SKM-1 (cell line): ENCODE data around the gene HUS1.
"Not testable (repeated sequence)": the region's sequence is repeated elsewhere in the genome, so short reads cannot be mapped to it uniquely, and the experiment has no call there.

ENCODE experiments used
- DNase-seq: peaks from one replicate; lab custom pipeline; 2025; ENCODE audit not compliant: unreplicated experiment; lab: John Stamatoyannopoulos, UW

HUS1 gene

DNA sequence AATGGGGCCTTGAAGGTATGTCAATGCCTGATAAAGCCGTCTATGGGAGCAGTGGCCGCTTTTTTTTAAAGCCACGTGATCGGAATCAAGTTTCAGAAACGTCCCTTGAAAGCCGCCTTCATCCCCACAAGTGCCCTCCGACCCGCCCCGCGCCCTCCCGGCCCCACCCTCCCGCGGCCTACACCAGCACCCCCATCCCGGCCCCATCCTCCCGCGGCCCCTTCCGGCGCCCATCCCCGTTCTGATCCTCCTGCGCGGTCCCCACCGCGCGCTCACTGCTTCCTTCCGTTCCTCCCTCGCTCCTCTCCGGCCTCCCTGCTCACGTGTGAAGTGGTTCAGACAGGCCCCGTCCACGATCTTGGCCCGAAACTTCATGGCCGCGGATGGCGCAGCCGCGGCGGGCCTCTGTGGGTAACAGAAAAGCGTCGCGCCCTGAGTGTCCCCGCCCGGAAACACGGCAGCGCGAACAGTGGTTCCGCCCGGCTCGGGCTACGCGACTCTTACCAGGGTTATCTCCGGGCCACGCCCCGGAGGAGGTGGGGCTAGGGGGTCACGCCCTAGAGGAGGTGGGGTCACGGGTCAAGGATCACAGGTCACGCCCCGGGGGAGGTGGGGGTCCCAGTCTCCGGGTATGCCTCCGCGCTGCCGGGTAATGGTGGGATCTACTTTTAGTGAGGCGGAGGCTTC lies at the start of gene HUS1:
Gene HUS1 (minus strand): TSS at position 471 of the 687 bp plus-strand sequence. CDS start 96 bp downstream, at position 375.
- DNase-seq = peak; percentile 76

DNA sequence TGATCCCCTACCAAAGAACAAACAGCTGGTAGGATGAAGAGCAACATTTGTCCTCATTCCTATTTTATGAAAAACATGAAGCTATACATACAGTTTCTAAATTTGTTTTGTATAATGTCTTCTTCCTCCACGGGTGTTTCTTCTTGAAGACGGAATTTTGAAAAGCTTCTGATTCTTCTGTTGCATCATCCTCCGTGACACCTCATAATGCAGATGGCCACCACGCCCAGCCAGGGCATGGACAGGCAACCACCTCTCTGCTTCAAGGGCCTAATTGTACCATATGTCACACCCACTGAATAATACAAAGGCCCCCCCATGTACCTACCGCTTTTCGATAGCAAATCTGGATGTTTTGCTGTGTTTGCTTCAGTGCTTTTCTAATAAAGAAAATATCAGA lies 49.5 kb upstream of the HUS1 start, which contains the start of gene SUN3:
Gene SUN3 (minus strand): TSS at position 170 of the 400 bp plus-strand sequence. CDS start 169 bp downstream, at position 1.
- no peak for DNase-seq

DNA sequence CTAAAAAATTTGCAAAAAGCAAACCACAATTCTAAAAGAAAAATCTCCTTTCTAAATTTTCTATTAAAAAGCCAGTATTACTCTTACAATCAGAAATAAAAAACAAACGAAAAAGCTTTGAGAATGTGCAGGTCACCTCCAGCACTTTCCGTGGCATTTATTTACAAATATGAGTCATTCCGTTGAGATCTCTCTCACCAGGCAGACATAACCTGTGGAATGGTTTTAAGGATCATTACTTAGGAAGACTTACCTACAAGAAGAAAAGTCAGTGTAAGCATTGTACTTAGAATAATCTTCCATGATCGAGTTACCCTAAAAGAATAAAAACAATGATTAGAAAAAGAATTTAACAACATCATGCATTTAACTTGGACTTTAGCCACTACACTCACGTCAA lies 46.2 kb upstream of the HUS1 start:
- DNase-seq = no peak

DNA sequence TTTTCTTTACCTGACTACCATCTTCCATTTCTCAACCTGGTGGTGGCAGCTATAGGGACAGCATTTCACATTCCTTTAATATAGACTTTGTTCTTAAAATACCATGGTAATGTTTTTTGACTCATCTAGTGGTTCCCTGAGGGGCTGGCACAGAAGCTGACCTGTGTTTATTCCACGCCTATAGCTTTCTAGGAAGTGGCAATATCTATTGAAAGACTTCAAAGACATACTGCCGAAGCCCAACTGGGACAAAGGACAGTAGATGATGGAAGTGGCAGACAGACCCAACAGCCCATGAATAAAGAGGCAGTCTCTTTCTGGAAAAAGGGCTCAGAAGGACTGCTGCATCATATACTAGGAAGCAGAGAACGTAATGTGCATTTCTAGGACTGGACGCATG lies 38.3 kb upstream of the HUS1 start:
- DNase-seq = no peak

DNA sequence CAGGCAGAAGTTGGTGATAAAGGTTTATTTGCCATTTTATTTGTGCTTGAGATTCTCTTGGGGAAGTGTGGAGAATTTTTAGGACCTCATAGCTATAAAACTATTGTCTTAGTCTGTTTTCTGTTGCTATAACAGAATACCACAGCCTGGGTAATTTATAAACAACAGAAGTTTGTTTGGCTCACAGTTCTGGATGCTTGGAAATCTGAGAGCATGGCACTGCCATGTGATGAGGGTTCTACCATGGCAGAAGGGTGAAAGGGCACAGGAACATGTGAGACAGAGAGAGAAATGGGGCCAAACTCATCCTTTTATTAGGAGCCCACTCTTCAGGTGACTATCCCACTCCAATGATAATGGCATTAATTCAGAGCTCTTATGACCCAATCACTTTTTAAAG lies 37.2 kb upstream of the HUS1 start:
- no peak for DNase-seq

DNA sequence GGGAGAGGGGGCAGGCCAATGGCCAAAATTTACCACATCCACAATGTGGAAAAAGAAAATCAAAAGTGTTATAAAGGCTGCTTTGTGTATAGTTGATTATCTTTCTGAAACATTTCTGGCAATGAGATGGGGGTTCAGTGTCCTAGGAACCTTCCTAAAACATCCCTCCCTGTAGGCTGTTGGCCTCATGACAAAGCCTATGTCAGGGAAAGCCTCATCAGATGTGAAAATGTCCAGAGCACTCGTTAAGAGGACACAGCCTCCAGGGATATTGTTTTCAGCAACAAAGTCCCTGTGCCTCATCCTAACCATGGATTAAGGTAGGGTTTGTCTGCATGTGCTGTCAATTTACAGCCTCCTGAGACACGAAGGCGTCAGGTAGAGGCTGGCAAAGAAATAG lies 32.5 kb upstream of the HUS1 start:
- no peak for DNase-seq

DNA sequence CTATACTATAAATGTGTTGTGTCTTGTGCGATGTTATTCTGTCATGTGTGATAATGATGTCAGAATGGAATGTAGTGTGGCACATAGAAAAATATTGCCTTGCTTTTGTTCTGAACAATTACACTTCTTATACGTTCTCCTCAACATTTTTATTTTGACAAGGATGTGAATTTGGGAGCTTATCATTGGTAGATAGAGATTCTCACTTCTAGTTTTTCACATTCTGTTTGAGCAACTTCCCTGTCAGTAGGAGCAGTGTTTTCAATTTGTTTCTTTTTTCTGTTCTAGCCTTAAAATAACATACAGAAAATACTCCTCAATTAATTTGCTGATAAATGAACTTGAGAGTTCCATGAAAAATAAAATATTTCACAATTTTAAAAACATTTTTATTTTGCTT lies 31.9 kb upstream of the HUS1 start:
- DNase-seq = no peak

DNA sequence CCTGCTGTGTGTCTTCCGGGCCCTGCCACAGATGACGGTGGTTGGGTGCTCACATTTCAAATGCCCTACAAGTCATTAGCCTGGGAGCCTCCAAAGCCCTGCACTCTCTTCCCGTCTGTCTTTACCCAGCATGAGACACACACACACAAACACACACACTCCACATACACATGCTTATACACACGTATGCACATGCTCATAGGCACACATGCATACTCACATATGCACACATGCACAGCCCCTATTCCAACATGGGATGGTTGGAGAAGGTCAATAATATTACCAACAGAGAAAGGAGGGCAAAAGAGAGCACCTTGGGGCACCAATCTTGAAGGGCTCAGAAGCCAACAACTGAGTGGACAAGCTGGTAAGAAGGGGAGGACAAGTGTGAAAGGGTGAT lies 30.5 kb upstream of the HUS1 start:
- no peak for DNase-seq

DNA sequence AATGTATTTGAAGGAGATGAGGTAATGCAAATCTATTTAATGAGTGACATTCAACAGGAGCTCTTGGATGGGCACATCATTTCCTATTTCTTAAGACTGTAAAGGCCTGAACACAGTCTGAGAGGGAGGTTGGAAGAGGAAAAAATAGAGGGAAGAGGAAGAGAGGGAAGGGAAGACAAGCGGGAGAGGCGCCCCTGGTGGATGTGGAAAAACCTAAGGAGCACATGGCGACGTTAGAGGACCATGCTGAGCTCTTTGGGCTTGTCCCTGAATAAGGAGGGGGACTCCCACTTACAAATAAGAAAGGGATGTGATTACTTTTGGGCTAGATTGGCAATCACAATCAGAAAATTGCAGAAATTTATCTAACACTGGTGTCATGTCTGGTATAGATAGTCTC lies 29.8 kb upstream of the HUS1 start:
- no peak for DNase-seq

DNA sequence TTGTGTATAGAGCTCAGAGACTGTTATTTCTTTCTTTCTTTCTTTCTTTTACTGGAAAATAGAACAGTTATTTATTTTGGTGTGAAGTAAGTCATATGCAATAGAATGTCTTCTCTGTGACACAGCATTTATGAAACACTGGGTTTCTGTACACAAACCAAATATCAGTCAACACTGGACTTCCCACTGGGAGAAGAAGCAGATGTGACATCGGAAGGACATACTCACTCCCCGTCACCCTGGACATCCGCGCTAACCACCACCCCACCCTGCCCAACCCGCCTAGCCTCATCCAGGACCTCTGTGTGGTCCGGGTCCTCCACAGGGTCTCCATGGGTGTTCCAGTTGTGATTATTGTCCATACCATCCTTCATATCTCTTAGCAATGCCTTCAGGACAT lies 27.5 kb upstream of the HUS1 start:
- no peak for DNase-seq

DNA sequence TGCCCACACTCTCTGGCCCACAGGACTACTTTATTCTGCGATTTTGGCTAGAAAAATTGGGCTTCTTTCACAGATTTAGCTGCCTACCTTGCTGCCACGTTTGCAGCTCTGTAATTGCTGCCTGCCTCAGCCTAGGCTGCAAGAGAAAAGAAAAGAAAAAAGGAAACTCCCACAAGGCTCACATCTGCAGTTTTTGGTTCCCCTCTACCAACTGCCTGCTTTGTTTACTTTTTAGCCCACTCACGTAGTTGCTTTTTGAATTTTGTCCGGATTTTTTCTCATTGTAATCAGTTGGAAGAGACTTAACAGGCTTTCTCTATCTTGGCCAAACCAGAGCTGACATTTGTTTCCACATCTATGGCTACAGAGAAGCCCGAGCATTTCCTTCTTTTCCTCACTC lies 25.2 kb upstream of the HUS1 start:
- DNase-seq = no peak

DNA sequence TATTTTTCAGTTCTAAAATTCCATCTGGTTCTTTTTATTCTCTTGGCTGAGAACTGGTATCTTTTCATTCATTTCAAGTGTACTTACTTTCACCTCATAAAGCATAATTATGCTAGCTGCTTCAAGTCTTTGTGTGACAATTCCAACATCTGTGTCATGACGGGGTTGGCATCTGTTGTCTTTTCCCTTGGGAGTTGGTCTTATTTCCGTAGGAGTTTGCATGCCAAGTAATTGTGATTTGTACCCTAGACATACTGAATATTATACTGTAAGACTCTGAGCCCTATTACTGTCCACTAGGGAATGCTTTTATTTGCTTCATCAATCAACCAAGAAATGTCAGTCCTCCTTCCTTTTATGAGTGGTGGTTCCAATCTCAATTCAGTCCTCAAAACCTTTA lies 24.6 kb upstream of the HUS1 start:
- no peak for DNase-seq

DNA sequence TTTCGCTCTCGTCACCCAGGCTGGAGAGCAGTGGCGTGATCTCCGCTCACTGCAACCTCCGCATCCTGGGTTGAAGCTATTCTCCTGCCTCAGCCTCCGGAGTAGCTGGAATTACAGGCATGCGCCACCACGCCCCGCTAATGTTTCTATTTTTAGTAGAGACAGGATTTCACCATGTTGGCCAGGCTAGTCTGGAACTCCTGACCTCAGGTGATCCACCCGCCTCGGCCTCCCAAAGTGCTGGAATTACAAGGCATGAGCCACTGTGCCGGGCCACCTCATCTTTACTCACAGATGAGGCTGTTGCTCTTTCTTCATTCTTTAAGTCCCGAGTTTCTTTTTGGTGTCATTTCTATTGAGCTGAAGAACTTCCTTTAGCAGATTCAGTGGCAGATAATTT lies 20.7 kb upstream of the HUS1 start:
- DNase-seq = not testable (repeated sequence)

DNA sequence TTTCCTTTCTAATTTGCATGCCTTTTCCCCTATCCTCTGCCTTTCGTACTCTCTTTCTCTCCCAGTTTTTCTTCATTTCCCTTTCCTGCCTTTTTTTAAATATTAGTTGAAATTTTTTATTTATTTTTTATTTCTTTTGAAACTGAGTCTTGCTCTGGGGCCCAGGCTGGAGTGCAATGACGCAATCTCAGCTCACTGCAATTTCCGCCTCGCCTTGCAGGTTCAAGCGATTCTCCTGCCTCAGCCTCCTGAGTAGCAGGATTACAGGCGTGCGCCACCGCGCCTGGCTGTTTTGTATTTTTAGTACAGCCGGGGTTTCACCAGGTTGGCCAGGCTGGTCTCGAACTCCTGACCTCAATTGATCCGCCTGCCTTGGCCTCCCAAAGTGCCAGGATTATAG lies 20.0 kb upstream of the HUS1 start:
- no peak for DNase-seq

DNA sequence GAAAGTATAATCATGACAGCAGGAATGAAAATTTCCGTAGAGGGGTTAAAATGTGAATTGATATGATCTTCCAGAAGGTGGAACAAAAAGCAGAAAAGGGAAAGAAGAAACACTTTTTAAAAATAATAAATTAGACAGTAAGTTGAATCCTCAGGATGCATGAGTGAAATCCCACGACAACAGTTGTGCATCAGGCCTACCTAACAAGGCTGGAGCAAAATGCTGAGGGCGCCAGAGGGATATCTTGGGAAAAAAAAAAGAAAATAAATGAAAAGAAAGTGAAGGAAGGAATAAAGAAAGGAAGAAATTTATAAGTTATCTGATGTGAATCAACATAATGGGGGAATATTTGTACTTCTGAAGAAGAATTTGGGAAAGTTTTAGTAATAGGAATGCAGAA lies 13.0 kb upstream of the HUS1 start:
- no peak for DNase-seq

DNA sequence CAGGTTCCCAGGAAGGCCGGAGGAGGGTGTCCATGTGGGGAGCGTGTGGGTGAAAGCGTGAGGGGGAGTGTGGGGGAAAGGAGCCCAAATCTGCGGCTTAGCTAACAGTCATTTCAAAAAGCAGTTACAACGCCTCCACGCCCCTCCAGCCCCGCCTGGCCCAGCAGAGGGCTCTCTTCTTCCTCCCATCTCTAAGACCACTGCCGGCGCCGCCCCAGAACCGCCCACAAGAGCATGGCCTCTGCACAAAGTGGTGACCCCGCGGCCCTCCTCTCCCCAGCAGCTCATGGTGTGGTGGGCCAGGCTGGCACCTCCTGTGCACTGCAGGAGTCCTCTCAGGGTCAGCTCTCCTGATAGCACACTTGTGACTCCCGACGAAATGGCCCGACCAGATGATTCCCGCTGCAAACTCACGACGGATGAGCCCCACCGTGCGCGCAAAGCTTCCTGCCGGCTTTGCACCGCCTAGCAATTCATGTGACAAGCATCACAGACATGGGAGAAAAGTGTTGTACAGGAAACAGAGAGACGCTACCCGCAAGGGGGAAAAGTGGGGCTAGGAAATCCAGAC lies 12.4 kb upstream of the HUS1 start:
- DNase-seq = no peak

DNA sequence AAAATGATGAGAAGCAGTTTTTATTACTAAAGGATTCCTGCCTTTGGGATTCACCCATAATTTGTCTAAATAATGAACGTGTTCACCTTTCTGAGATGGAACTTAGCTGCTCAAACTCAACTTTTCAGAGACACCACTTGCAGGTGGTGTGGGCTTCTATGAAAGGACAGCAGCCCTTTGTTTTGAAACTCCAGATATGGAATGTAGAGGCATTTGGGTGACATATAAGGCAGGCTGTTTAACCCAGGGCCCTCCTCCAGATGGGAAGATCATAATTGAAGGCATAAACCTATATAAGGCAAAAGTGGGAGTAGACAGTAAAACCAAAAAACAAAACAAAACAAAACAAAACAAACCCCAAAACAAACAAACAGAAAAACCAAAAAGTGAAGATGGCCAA lies 11.9 kb upstream of the HUS1 start:
- DNase-seq = no peak

DNA sequence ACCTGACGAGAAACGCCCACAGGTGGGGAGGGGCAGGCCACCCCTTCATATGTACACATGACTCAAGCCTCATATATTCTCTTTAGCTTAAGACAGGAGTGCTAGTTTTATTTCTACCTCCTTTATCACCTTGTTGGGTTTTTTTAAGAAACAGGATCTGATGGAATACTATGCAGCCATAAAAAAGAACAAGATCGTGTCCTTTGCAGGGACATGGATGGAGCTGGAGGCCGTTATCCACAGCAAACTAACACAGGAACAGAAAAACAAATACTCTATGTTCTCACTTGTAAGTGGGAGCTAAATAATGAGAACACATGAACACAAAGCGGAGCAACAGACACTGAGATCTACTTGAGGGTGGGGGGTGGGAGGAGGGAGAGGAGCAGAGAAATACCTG lies 11.2 kb upstream of the HUS1 start:
- no peak for DNase-seq

DNA sequence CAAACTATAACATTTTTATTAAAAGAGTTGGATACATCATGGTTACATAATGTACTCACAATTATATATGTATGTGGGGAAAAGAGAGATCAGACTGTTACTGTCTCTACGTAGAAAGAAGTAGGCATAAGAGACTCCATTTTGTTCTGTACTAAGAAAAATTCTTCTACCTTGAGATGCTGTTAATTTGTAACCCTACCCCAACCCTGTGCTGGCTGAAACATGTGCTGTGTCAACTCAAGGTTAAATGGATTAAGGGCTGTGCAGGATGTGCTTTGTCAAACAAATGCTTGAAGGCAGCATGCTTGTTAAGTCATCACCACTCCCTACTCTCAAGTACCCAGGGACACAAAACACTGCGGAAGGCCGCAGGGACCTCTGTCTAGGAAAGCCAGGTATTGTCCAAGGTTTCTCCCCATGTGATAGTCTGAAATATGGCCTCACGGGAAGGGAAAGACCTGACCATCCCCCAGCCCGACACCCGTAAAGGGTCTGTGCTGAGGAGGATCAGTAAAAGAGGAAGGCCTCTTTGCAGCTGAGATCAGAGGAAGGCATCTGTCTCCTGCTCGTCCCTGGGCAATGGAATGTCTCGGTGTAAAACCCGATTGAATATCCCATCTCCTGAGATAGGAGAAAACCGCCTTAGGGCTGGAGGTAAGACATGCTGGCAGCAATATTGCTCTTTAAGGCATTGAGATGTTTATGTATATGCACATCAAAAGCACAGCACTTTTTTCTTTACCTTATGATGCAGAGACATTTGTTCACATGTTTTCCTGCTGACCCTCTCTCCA lies 10.4 kb upstream of the HUS1 start:
- not testable (repeated sequence) for DNase-seq

DNA sequence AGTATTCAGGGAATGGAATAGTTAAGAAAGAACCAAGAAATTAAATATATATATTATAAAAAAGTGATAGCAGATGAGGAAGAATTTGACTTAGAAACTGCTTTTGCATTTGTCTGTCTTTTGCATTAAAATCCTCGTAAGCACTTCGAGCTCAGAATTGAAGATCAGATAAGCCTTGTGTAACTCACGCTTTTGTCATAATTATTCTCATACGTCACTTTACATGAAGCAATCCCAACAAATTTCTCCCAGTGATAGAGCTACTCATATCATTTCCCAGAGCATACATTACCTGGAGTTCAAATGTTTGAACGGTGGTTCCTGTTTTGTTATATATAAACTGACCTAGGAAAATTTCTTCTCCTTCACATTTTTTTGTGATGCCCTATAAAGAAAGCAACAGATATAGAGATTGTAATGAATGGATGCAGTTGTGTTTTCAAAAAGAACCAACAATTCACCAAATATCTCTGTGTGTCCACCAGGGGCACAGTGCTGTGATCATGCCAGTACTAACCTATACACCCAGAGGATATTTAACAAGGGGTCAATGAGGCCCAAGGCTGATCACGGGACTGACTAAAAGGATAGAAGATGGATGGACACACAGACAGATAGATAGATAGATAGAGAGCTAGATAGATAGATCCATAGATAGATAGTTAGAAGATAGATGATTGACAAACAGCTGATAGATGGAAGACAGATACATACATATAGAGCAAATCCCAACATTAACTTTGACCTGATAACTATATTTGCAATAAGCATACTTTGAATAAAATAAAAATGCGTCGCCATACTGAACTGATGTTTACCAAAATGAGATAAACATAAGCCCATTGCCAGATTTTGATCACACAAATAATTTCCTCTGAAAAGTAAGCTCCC lies 9.3 kb upstream of the HUS1 start:
- DNase-seq = no peak

DNA sequence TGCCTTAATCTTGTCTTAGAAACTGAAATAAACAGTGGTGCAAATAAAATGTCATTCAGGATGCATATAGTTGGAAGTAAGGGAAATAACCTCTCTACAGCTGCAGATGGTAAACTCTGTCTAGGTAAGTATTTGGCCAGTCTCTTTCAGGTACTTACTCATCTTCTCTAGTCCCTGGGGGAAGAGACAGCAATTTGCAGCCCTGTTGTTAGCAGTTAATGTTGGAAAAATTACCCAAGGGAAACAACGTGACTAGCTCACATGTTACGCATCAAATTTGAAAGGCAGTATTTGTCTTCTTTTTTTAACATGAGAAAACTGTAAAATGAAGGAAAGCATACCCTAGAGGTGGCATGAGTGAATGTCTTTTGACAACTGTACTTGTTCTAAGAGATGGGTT lies 3.2 kb upstream of the HUS1 start:
- DNase-seq = no peak
